ENCODE results near the gene HCN3.
"Not testable (repeated sequence)": the region's sequence is repeated elsewhere in the genome, so short reads cannot be mapped to it uniquely, and the experiment has no call there.

GRCh38 chr1:155246796-155247195, 30.5 kb upstream of the HCN3 start:
- not testable (repeated sequence) for TF ChIP-seq EZH2 (IDR thresholded peaks at IDR 0.05; ENCODE audit: borderline replicate concordance, low read depth, low read length, poor library complexity, severe bottlenecking); CTCF (conservative IDR thresholded peaks at IDR 0.05; ENCODE audit: low read depth, low read length)
